Measurements from ENCODE around the gene MOV10. TPM values are rescaled to one million over a fixed set of nuclear protein-coding genes. Genes with fewer than 3 reads are reported as not detected.
A peak's percentile ranks its signal among the peaks of the same experiment; 100 is the strongest.

MOV10 gene
- total and polyA plus RNA-seq, 9 of the 15 experiments (the other 6 are each of a cell fraction or from before 2014, with no cell fraction given) = 16.7 to 105 (median 49.5) TPM

DNA sequence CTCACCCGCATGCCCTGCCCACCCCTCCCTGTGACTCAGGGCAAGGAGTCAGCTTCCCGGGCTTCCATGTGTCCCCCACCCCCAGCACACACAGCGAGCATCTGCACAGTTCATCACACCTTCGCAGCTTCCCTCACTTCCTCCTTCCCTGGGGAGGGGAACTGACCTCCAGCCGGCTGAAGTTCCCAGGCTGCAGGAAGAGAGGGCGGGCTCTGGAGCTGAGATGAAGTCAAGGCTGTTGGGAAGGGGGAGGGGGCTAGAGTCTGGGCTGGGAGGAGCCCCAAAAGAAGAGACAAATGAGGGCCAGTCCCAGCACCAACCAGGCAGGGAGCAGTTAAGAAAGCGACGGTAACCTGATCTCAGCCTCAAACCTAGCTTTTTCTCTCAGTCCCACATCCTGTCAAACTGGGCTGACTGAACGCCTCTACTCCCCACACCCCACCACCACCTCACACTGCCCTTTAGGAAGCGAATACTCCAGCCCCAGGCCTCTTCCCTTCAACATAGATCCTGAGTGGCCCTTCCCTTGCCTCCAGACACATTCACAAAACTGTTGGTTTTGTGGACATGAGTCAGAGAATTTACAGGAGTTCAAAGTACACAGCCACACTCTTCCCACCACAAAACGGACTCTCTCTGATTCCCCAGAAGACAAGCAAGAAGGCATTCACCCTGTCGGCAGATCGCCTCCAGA, 30.6 kb downstream of the MOV10 start (continued):
- TF ChIP-seq, protein P1, sequence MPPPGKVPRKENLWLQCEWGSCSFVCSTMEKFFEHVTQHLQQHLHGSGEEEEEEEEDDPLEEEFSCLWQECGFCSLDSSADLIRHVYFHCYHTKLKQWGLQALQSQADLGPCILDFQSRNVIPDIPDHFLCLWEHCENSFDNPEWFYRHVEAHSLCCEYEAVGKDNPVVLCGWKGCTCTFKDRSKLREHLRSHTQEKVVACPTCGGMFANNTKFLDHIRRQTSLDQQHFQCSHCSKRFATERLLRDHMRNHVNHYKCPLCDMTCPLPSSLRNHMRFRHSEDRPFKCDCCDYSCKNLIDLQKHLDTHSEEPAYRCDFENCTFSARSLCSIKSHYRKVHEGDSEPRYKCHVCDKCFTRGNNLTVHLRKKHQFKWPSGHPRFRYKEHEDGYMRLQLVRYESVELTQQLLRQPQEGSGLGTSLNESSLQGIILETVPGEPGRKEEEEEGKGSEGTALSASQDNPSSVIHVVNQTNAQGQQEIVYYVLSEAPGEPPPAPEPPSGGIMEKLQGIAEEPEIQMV (tag; conservative IDR thresholded peaks at IDR 0.05; ENCODE audit: low read depth) = no peak
- peak; percentile 91 for TF ChIP-seq POLR2B (IDR thresholded peaks at IDR 0.05; ENCODE audit: low read depth, partially characterized antibody)
- no peak; the same call in 1 of the 2 replicates for TF ChIP-seq ZNF766 (CRISPR knock-in tag; conservative IDR thresholded peaks at IDR 0.05)
- peak in 1 of 2 experiments; percentile 91; a peak in 2 of 4 replicates for TF ChIP-seq RCOR1 (IDR thresholded peaks at IDR 0.05; ENCODE audit: borderline replicate concordance in 1 of 2, low read depth in 2 of 2, low read length in 2 of 2)
- no peak for TF ChIP-seq ZNF444 (CRISPR knock-in tag; IDR thresholded peaks at IDR 0.05)
- no peak for TF ChIP-seq LARP7 (IDR thresholded peaks at IDR 0.05)
- TF ChIP-seq, protein P2, sequence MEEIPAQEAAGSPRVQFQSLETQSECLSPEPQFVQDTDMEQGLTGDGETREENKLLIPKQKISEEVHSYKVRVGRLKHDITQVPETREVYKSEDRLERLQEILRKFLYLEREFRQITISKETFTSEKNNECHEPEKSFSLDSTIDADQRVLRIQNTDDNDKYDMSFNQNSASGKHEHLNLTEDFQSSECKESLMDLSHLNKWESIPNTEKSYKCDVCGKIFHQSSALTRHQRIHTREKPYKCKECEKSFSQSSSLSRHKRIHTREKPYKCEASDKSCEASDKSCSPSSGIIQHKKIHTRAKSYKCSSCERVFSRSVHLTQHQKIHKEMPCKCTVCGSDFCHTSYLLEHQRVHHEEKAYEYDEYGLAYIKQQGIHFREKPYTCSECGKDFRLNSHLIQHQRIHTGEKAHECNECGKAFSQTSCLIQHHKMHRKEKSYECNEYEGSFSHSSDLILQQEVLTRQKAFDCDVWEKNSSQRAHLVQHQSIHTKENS (CRISPR knock-in tag; IDR thresholded peaks at IDR 0.05) = no peak
- TF ChIP-seq, protein P3, sequence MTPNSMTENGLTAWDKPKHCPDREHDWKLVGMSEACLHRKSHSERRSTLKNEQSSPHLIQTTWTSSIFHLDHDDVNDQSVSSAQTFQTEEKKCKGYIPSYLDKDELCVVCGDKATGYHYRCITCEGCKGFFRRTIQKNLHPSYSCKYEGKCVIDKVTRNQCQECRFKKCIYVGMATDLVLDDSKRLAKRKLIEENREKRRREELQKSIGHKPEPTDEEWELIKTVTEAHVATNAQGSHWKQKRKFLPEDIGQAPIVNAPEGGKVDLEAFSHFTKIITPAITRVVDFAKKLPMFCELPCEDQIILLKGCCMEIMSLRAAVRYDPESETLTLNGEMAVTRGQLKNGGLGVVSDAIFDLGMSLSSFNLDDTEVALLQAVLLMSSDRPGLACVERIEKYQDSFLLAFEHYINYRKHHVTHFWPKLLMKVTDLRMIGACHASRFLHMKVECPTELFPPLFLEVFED (CRISPR knock-in tag; conservative IDR thresholded peaks at IDR 0.05) = no peak; the same call in 1 of the 2 replicates
- TF ChIP-seq, protein P4, sequence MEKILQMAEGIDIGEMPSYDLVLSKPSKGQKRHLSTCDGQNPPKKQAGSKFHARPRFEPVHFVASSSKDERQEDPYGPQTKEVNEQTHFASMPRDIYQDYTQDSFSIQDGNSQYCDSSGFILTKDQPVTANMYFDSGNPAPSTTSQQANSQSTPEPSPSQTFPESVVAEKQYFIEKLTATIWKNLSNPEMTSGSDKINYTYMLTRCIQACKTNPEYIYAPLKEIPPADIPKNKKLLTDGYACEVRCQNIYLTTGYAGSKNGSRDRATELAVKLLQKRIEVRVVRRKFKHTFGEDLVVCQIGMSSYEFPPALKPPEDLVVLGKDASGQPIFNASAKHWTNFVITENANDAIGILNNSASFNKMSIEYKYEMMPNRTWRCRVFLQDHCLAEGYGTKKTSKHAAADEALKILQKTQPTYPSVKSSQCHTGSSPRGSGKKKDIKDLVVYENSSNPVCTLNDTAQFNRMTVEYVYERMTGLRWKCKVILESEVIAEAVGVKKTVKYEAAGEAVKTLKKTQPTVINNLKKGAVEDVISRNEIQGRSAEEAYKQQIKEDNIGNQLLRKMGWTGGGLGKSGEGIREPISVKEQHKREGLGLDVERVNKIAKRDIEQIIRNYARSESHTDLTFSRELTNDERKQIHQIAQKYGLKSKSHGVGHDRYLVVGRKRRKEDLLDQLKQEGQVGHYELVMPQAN (IDR thresholded peaks at IDR 0.05; ENCODE audit: borderline replicate concordance) = no peak
- TF ChIP-seq, protein P5, sequence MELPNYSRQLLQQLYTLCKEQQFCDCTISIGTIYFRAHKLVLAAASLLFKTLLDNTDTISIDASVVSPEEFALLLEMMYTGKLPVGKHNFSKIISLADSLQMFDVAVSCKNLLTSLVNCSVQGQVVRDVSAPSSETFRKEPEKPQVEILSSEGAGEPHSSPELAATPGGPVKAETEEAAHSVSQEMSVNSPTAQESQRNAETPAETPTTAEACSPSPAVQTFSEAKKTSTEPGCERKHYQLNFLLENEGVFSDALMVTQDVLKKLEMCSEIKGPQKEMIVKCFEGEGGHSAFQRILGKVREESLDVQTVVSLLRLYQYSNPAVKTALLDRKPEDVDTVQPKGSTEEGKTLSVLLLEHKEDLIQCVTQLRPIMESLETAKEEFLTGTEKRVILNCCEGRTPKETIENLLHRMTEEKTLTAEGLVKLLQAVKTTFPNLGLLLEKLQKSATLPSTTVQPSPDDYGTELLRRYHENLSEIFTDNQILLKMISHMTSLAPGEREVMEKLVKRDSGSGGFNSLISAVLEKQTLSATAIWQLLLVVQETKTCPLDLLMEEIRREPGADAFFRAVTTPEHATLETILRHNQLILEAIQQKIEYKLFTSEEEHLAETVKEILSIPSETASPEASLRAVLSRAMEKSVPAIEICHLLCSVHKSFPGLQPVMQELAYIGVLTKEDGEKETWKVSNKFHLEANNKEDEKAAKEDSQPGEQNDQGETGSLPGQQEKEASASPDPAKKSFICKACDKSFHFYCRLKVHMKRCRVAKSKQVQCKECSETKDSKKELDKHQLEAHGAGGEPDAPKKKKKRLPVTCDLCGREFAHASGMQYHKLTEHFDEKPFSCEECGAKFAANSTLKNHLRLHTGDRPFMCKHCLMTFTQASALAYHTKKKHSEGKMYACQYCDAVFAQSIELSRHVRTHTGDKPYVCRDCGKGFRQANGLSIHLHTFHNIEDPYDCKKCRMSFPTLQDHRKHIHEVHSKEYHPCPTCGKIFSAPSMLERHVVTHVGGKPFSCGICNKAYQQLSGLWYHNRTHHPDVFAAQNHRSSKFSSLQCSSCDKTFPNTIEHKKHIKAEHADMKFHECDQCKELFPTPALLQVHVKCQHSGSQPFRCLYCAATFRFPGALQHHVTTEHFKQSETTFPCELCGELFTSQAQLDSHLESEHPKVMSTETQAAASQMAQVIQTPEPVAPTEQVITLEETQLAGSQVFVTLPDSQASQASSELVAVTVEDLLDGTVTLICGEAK (IDR thresholded peaks at IDR 0.05) = peak; percentile 72
- TF ChIP-seq, protein P5 (CRISPR knock-in tag; IDR thresholded peaks at IDR 0.05) = no peak
- no peak for TF ChIP-seq HLTF (IDR thresholded peaks at IDR 0.05)
